HEK293 (cell line): ENCODE measurements around the gene SGSM2.

ENCODE experiments used
- ELK4 ChIP-seq: IDR thresholded peaks from 2 replicates; pipeline ENCODE4 v1.6.1; 2011; ENCODE audit warnings: mild to moderate bottlenecking, low read depth, low read length, borderline replicate concordance
- GFI1B ChIP-seq: fragments of 450-650 bp; formaldehyde crosslinking; IDR thresholded peaks from 2 replicates; pipeline ENCODE4 v1.5.1; 2016; ENCODE audit warnings: missing biosample characterization, missing genetic modification characterization
- HOXC10 ChIP-seq: sonication (generic); formaldehyde crosslinking; IDR thresholded peaks from 2 replicates; pipeline ENCODE4 v1.8.1; 2023; ENCODE audit warnings: mild to moderate bottlenecking, missing genetic modification reagents
- SCRT1 ChIP-seq: fragments of 450-650 bp; formaldehyde crosslinking; IDR thresholded peaks from 2 replicates; pipeline ENCODE4 v1.5.1; 2016; ENCODE audit warnings: missing biosample characterization, missing genetic modification characterization, borderline replicate concordance
- ZFHX2 ChIP-seq: fragments of 450-650 bp; formaldehyde crosslinking; conservative IDR thresholded peaks from 2 replicates; pipeline ENCODE4 v1.5.1; 2016; ENCODE audit warnings: missing biosample characterization, missing genetic modification characterization
- ZIC2 ChIP-seq: fragments of 450-650 bp; formaldehyde crosslinking; IDR thresholded peaks from 2 replicates; pipeline ENCODE4 v1.5.1; 2016; ENCODE audit warnings: missing biosample characterization, missing genetic modification characterization
- ZNF211 ChIP-seq: fragments of 450-650 bp; formaldehyde crosslinking; IDR thresholded peaks from 2 replicates; pipeline ENCODE4 v1.5.1; 2016; ENCODE audit warnings: low read depth, missing biosample characterization, missing genetic modification characterization
- ZNF274 ChIP-seq, 2 experiments: fragments of 200-500 bp in 1 of 2; fragments of 450-650 bp in 1 of 2; sonication (Bioruptor generic) in 1 of 2; formaldehyde crosslinking in 1 of 2; IDR thresholded peaks; 2 replicates each; pipeline versions ENCODE4 v1.5.1 to v1.6.1; 2014 to 2016; ENCODE audit warnings: borderline replicate concordance in 1 of 2, inconsistent platforms in 1 of 2, low read length in 1 of 2, missing biosample characterization in 1 of 2, missing genetic modification characterization in 1 of 2
- ZNF311 ChIP-seq: fragments of 450-650 bp; formaldehyde crosslinking; IDR thresholded peaks from 2 replicates; pipeline ENCODE4 v1.5.1; 2017; ENCODE audit warnings: missing biosample characterization, missing genetic modification characterization, borderline replicate concordance
- ZNF398 ChIP-seq: fragments of 450-650 bp; formaldehyde crosslinking; IDR thresholded peaks from 2 replicates; pipeline ENCODE4 v1.5.1; 2017; ENCODE audit warnings: missing biosample characterization, missing genetic modification characterization
- ZNF449 ChIP-seq: fragments of 450-650 bp; formaldehyde crosslinking; IDR thresholded peaks from 2 replicates; pipeline ENCODE4 v1.5.1; 2017; ENCODE audit warnings: missing biosample characterization, mild to moderate bottlenecking, missing genetic modification characterization, moderate library complexity
- ZNF518A ChIP-seq: fragments of 450-650 bp; formaldehyde crosslinking; conservative IDR thresholded peaks from 2 replicates; pipeline ENCODE4 v1.5.1; 2016; ENCODE audit warnings: low read depth, missing biosample characterization, missing genetic modification characterization
- ZNF639 ChIP-seq: fragments of 450-650 bp; formaldehyde crosslinking; IDR thresholded peaks from 2 replicates; pipeline ENCODE4 v1.5.1; 2016; ENCODE audit warnings: missing biosample characterization, missing genetic modification characterization
- ZNF670 ChIP-seq: fragments of 450-650 bp; formaldehyde crosslinking; IDR thresholded peaks from 2 replicates; pipeline ENCODE4 v1.5.1; 2016; ENCODE audit warnings: missing biosample characterization, missing genetic modification characterization, low read depth
- ZNF677 ChIP-seq: fragments of 450-650 bp; IDR thresholded peaks from 2 replicates; pipeline ENCODE4 v1.5.0; 2018; ENCODE audit warnings: missing biosample characterization, mild to moderate bottlenecking, missing genetic modification characterization, moderate library complexity
- ZNF791 ChIP-seq: fragments of 450-650 bp; formaldehyde crosslinking; IDR thresholded peaks from 2 replicates; pipeline ENCODE4 v1.5.1; 2016; ENCODE audit warnings: missing biosample characterization, missing genetic modification characterization
- ZSCAN18 ChIP-seq: fragments of 450-650 bp; formaldehyde crosslinking; IDR thresholded peaks from 2 replicates; pipeline ENCODE4 v1.5.1; 2016; ENCODE audit warnings: missing biosample characterization, missing genetic modification characterization
- ZSCAN30 ChIP-seq: fragments of 450-650 bp; IDR thresholded peaks from 2 replicates; pipeline ENCODE4 v1.5.1; 2018; ENCODE audit warnings: missing biosample characterization, mild to moderate bottlenecking, missing genetic modification characterization, moderate library complexity
- TF ChIP-seq, protein P1 (sequence below): fragments of 450-650 bp; formaldehyde crosslinking; IDR thresholded peaks from 2 replicates; pipeline ENCODE4 v1.5.1; 2016; ENCODE audit warnings: missing biosample characterization, missing genetic modification characterization
- TF ChIP-seq, protein P2 (sequence below): fragments of 450-650 bp; formaldehyde crosslinking; IDR thresholded peaks from 2 replicates; pipeline ENCODE4 v1.5.1; 2017; ENCODE audit warnings: missing biosample characterization, missing genetic modification characterization
- TF ChIP-seq, protein P3 (sequence below): fragments of 450-650 bp; formaldehyde crosslinking; IDR thresholded peaks from 2 replicates; pipeline ENCODE4 v1.5.1; 2016; ENCODE audit warnings: missing biosample characterization, missing genetic modification characterization

The SGSM2 gene

DNA sequence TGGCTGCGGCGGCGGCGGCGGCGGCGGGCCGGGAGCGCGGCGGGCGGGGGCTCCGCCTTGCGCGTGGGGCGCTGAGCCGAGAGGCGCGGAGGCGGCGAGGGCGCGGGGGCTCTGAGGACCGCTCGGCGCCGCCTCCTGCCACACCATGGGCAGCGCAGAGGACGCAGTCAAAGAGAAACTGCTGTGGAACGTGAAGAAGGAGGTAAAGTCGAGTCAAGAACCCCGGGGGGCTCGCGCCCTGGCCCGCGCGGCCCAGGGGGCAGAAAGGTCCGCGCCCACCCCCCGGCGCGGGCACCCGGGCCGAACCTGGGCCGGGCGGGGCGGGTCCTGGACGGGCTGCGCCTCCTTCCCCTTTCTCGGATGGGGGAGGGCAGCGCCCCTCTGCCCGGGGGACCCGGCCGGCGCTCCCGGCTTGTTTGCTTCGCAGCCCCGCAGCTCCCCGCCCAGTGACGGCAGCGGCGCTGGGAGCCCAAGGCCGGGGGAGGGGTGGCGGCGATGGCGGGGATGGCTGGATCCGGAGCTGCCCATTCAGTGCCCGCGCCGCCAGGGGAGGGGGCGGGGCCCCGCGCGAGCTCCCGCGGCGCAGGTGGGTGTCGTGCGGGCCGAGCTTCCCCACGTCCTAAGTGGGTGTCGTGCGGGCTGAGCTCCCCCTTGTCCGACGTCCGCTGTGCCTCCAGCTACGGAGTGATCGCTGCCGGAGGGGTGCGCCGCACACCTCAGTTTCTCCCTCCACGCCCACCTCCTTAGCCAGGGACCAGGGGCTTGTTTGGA lies 428 bp downstream of the SGSM2 start (continued):
- no peak for TF ChIP-seq ZNF639 (tag by site-specific recombination)
- no peak for TF ChIP-seq ZNF274 (IDR thresholded peaks at IDR 0.05; ENCODE audit: low read length)
- no peak for TF ChIP-seq ZNF274 (tag by site-specific recombination; IDR thresholded peaks at IDR 0.05; ENCODE audit: borderline replicate concordance)
- TF ChIP-seq ZNF449, result no peak
- no peak for TF ChIP-seq ZNF311 (tag by site-specific recombination)
- TF ChIP-seq, protein P1, sequence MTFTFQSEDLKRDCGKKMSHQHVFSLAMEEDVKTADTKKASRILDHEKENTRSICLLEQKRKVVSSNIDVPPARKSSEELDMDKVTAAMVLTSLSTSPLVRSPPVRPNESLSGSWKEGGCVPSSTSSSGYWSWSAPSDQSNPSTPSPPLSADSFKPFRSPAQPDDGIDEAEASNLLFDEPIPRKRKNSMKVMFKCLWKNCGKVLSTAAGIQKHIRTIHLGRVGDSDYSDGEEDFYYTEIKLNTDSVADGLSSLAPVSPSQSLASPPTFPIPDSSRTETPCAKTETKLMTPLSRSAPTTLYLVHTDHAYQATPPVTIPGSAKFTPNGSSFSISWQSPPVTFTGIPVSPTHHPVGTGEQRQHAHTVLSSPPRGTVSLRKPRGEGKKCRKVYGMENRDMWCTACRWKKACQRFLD (tag by site-specific recombination), result no peak
- no peak for TF ChIP-seq ZNF677 (tag by site-specific recombination)
- TF ChIP-seq ZSCAN30, result 0 out of 2 replicates have a peak, but pooled peaks have one; percentile 26
- TF ChIP-seq, protein P2, sequence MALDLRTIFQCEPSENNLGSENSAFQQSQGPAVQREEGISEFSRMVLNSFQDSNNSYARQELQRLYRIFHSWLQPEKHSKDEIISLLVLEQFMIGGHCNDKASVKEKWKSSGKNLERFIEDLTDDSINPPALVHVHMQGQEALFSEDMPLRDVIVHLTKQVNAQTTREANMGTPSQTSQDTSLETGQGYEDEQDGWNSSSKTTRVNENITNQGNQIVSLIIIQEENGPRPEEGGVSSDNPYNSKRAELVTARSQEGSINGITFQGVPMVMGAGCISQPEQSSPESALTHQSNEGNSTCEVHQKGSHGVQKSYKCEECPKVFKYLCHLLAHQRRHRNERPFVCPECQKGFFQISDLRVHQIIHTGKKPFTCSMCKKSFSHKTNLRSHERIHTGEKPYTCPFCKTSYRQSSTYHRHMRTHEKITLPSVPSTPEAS, result no peak
- peak; percentile 92 for TF ChIP-seq ZFHX2 (tag by site-specific recombination)
- TF ChIP-seq ZNF398 (tag by site-specific recombination), result no peak; the same call in 1 of the 2 replicates
- TF ChIP-seq ZSCAN18 (tag by site-specific recombination), result no peak
- TF ChIP-seq, protein P3, sequence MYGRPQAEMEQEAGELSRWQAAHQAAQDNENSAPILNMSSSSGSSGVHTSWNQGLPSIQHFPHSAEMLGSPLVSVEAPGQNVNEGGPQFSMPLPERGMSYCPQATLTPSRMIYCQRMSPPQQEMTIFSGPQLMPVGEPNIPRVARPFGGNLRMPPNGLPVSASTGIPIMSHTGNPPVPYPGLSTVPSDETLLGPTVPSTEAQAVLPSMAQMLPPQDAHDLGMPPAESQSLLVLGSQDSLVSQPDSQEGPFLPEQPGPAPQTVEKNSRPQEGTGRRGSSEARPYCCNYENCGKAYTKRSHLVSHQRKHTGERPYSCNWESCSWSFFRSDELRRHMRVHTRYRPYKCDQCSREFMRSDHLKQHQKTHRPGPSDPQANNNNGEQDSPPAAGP (tag by site-specific recombination), result no peak
- no peak for TF ChIP-seq SCRT1 (tag by site-specific recombination)
- TF ChIP-seq ZNF791 (tag by site-specific recombination), result no peak
- TF ChIP-seq ZNF670 (tag by site-specific recombination), result no peak
- no peak for TF ChIP-seq ZNF518A
- TF ChIP-seq ZIC2 (tag by site-specific recombination), result peak; percentile 62; the same call in 1 of the 2 replicates
- no peak for TF ChIP-seq ZNF211
- TF ChIP-seq GFI1B (tag by site-specific recombination), result no peak
- no peak for TF ChIP-seq HOXC10 (CRISPR knock-in tag)
- TF ChIP-seq ELK4, result no peak
